ENCODE data around the gene HDAC8. TPM values are rescaled to one million over a fixed set of nuclear protein-coding genes. Genes with fewer than 3 reads are reported as not detected.

HDAC8 gene
- total RNA-seq, 1 experiment from 2014 or later = 45.2 TPM

- no peaks in the 10 kb centered on the region for H3K36me3 ChIP-seq
- peak; percentile 72 to 93 for DNase-seq
- H3K27ac ChIP-seq = peak overlapping the region; percentile 89
These were observed 178.7 kb downstream of the HDAC8 start for GRCh38 chrX:72393836-72394517.

GRCh38 chrX:72392816-72393800 lies 179.5 kb downstream of the HDAC8 start:
- DNase-seq = peak; percentile 55 to 75
- H3K4me1 ChIP-seq = peaks cover 41% of the 10 kb centered on the region

More at GRCh38 chrX:72393836-72394517, 178.7 kb downstream of the HDAC8 start:
- Histone ChIP-seq H3K27me3 (no peaks in the 10 kb centered on the region), H3K4me3 (peak overlapping the region; percentile 27), H3K9me3 (replicated peaks) (no peaks in the 10 kb centered on the region), H3K4me1 (peaks cover 41% of the 10 kb centered on the region)

GRCh38 chrX:72392042-72392441 lies 180.6 kb downstream of the HDAC8 start:
- Histone ChIP-seq H3K27ac (no peak overlapping the region), H3K9me3 (replicated peaks) (no peaks in the 10 kb centered on the region), H3K4me1 (peaks cover 41% of the 10 kb centered on the region), H3K36me3 (no peaks in the 10 kb centered on the region), H3K4me3 (no peak overlapping the region), H3K27me3 (no peaks in the 10 kb centered on the region)
- DNase-seq = no peak

More at GRCh38 chrX:72392816-72393800, 179.5 kb downstream of the HDAC8 start:
- Histone ChIP-seq H3K36me3 (no peaks in the 10 kb centered on the region), H3K27ac (peak overlapping the region; percentile 89), H3K27me3 (no peaks in the 10 kb centered on the region), H3K4me3 (peak overlapping the region; percentile 27), H3K9me3 (replicated peaks) (no peaks in the 10 kb centered on the region)

- Histone ChIP-seq H3K36me3 (no peaks in the 10 kb centered on the region), H3K9me3 (replicated peaks) (no peaks in the 10 kb centered on the region), H3K4me3 (no peak overlapping the region), H3K27ac (no peak overlapping the region), H3K4me1 (peaks cover under 1% of the 10 kb centered on the region), H3K27me3 (no peaks in the 10 kb centered on the region)
- no peak for DNase-seq
These were observed 185.4 kb downstream of the HDAC8 start for GRCh38 chrX:72387247-72387646.

GRCh38 chrX:72382202-72382595 lies 190.4 kb downstream of the HDAC8 start:
- Histone ChIP-seq H3K4me1 (peaks cover 9% of the 10 kb centered on the region; the same call in 1 of the 2 replicates), H3K4me3 (no peak overlapping the region), H3K9me3 (replicated peaks) (no peaks in the 10 kb centered on the region), H3K27ac (no peak overlapping the region), H3K27me3 (no peaks in the 10 kb centered on the region), H3K36me3 (no peaks in the 10 kb centered on the region)
- DNase-seq = no peak

GRCh38 chrX:72381439-72382201 lies 191.0 kb downstream of the HDAC8 start:
- H3K36me3 ChIP-seq = no peaks in the 10 kb centered on the region

GRCh38 chrX:72376124-72376523 lies 196.5 kb downstream of the HDAC8 start:
- H3K4me3 ChIP-seq = no peak overlapping the region
- H3K27me3 ChIP-seq = no peaks in the 10 kb centered on the region
- no peak overlapping the region for H3K27ac ChIP-seq
- no peak for DNase-seq
- H3K36me3 ChIP-seq = no peaks in the 10 kb centered on the region
- no peaks in the 10 kb centered on the region for H3K9me3 ChIP-seq (replicated peaks)
- H3K4me1 ChIP-seq = no peaks in the 10 kb centered on the region

More at GRCh38 chrX:72381439-72382201, 191.0 kb downstream of the HDAC8 start:
- Histone ChIP-seq H3K27me3 (no peaks in the 10 kb centered on the region), H3K4me3 (no peak overlapping the region), H3K9me3 (replicated peaks) (no peaks in the 10 kb centered on the region), H3K27ac (no peak overlapping the region), H3K4me1 (peaks cover 9% of the 10 kb centered on the region; the same call in 1 of the 2 replicates)
- DNase-seq = peak in 1 of 2 experiments; percentile 21

- DNase-seq = no peak
- Histone ChIP-seq H3K27me3 (no peaks in the 10 kb centered on the region), H3K36me3 (no peaks in the 10 kb centered on the region), H3K27ac (no peak overlapping the region), H3K4me3 (no peak overlapping the region), H3K4me1 (no peaks in the 10 kb centered on the region), H3K9me3 (replicated peaks) (no peaks in the 10 kb centered on the region)
These were observed 199.5 kb downstream of the HDAC8 start for GRCh38 chrX:72373136-72373535.

- Histone ChIP-seq H3K36me3 (no peaks in the 10 kb centered on the region), H3K9me3 (replicated peaks) (no peaks in the 10 kb centered on the region), H3K27ac (no peak overlapping the region), H3K4me1 (no peaks in the 10 kb centered on the region), H3K4me3 (no peak overlapping the region), H3K27me3 (no peaks in the 10 kb centered on the region)
- DNase-seq = no peak
These were observed 199.9 kb downstream of the HDAC8 start for GRCh38 chrX:72372735-72373134.

- no peaks in the 10 kb centered on the region for H3K9me3 ChIP-seq (replicated peaks)
- no peak overlapping the region for H3K27ac ChIP-seq
- H3K27me3 ChIP-seq = no peaks in the 10 kb centered on the region
- no peaks in the 10 kb centered on the region for H3K4me1 ChIP-seq
- no peak overlapping the region for H3K4me3 ChIP-seq
- no peaks in the 10 kb centered on the region for H3K36me3 ChIP-seq
- no peak for DNase-seq
These were observed 201.2 kb downstream of the HDAC8 start for GRCh38 chrX:72371405-72371804.

- Histone ChIP-seq H3K9me3 (replicated peaks) (no peaks in the 10 kb centered on the region), H3K27ac (no peak overlapping the region)
- no peak for DNase-seq
These were observed 203.8 kb downstream of the HDAC8 start for GRCh38 chrX:72368796-72369195.

GRCh38 chrX:72367516-72367915 lies 205.1 kb downstream of the HDAC8 start:
- H3K9me3 ChIP-seq (replicated peaks) = no peaks in the 10 kb centered on the region
- H3K36me3 ChIP-seq = no peaks in the 10 kb centered on the region
- DNase-seq = no peak
- no peak overlapping the region for H3K27ac ChIP-seq
- no peak overlapping the region for H3K4me3 ChIP-seq
- no peaks in the 10 kb centered on the region for H3K4me1 ChIP-seq
- no peaks in the 10 kb centered on the region for H3K27me3 ChIP-seq

More at GRCh38 chrX:72368796-72369195, 203.8 kb downstream of the HDAC8 start:
- Histone ChIP-seq H3K4me3 (no peak overlapping the region), H3K27me3 (no peaks in the 10 kb centered on the region), H3K4me1 (no peaks in the 10 kb centered on the region), H3K36me3 (no peaks in the 10 kb centered on the region)

GRCh38 chrX:72366701-72367454 lies 205.8 kb downstream of the HDAC8 start:
- Histone ChIP-seq H3K27ac (no peak overlapping the region), H3K4me1 (no peaks in the 10 kb centered on the region), H3K9me3 (replicated peaks) (no peaks in the 10 kb centered on the region), H3K36me3 (no peaks in the 10 kb centered on the region), H3K4me3 (no peak overlapping the region), H3K27me3 (no peaks in the 10 kb centered on the region)
- no peak for DNase-seq

- H3K27me3 ChIP-seq = no peaks in the 10 kb centered on the region
- H3K9me3 ChIP-seq (replicated peaks) = no peaks in the 10 kb centered on the region
- no peaks in the 10 kb centered on the region for H3K4me1 ChIP-seq
- DNase-seq = no peak
- H3K4me3 ChIP-seq = no peak overlapping the region
- no peak overlapping the region for H3K27ac ChIP-seq
- H3K36me3 ChIP-seq = no peaks in the 10 kb centered on the region
These were observed 206.5 kb downstream of the HDAC8 start for GRCh38 chrX:72366178-72366577.
